Natural killer cell (primary cell): Measurements from ENCODE around the gene HIF1A. TPM values are rescaled to one million over a fixed set of nuclear protein-coding genes. Genes with fewer than 3 reads are reported as not detected.

Source experiments
- ATAC-seq, 3 donors: fragments of 150-1000 bp in 2 of 3; fragments of 200-7000 bp in 1 of 3; cut with Tn5 transposase; 1 replicate in 1 of 3; 2 replicates in 2 of 3; pipeline ENCODE4 v1.10.0; 2021; ENCODE audit warnings: mild to moderate bottlenecking in 2 of 3, moderate library complexity in 2 of 3
- DNase-seq, 2 donors: peaks; one replicate each; pipeline versions ENCODE4 v3.0.0 to v3.0.0-alpha.2; 2013 to 2021; ENCODE audit warnings: mixed read lengths in 1 of 2
- H3K27ac ChIP-seq: one replicate; pipeline ENCODE4 v1.5.1; 2013; ENCODE audit warnings: mild to moderate bottlenecking, low read length
- H3K27me3 ChIP-seq: one replicate; pipeline ENCODE4 v1.6.1; 2013; ENCODE audit warnings: low read length; ENCODE audit not compliant: control insufficient read depth, insufficient read depth
- H3K36me3 ChIP-seq: one replicate; pipeline ENCODE4 v1.6.1; 2013; ENCODE audit warnings: low read length; ENCODE audit not compliant: control insufficient read depth, insufficient read depth
- H3K4me1 ChIP-seq: one replicate; pipeline ENCODE4 v1.6.1; 2013; ENCODE audit warnings: low read length; ENCODE audit not compliant: control insufficient read depth, insufficient read depth
- H3K4me3 ChIP-seq: one replicate; pipeline ENCODE4 v1.5.1; 2013; ENCODE audit warnings: low read length
- H3K9me3 ChIP-seq: one replicate; pipeline ENCODE4 v1.6.1; 2013; ENCODE audit warnings: low read length; ENCODE audit not compliant: control insufficient read depth, insufficient read depth
- H3K27ac Mint-ChIP-seq, 2 donors: one replicate each; pipeline ENCODE4 v1.8.0; 2022; ENCODE audit warnings: mild to moderate bottlenecking in 2 of 2, mixed read lengths in 2 of 2, moderate library complexity in 1 of 2
- H3K27me3 Mint-ChIP-seq, 2 donors: one replicate each; pipeline ENCODE4 v1.8.0; 2022; ENCODE audit warnings: low read depth in 2 of 2, mixed read lengths in 2 of 2
- H3K36me3 Mint-ChIP-seq: one replicate; pipeline ENCODE4 v1.8.0; 2022; ENCODE audit warnings: mixed read lengths
- H3K4me1 Mint-ChIP-seq, 2 donors: one replicate each; pipeline ENCODE4 v1.8.0; 2022; ENCODE audit warnings: mixed read lengths in 2 of 2
- H3K4me3 Mint-ChIP-seq: one replicate; pipeline ENCODE4 v1.8.0; 2022; ENCODE audit warnings: mild to moderate bottlenecking, moderate library complexity, mixed read lengths
- H3K9me3 Mint-ChIP-seq, 2 donors: one replicate each; pipeline ENCODE4 v1.8.0; 2022; ENCODE audit warnings: mixed read lengths in 2 of 2
- CTCF ChIP-seq: fragments of 200-600 bp; IDR thresholded peaks from one replicate; pipeline ENCODE4 v1.8.0; 2022; ENCODE audit warnings: antibody characterized with exemption
- WGBS: methylation state at CpG from one replicate; pipeline ENCODE4 v1.1.7; 2013; ENCODE audit warnings: missing lambda C conversion rate; ENCODE audit not compliant: insufficient coverage; 5-methylcytosine and 5-hydroxymethylcytosine counted together
- intact Hi-C: fragments of 100-400 bp; cut with micrococcal nuclease; formaldehyde crosslinking; loops from one replicate; pipeline ENCODE4 v1.14.2; 2022
- total RNA-seq, 4 donors: library from RNA; stranded (reverse); fragments of 120-200 nt in 1 of 4; gene quantifications; one replicate each; pipeline versions ENCODE4 v1.2.3 to v1.2.4, GENCODE V29; 2013 to 2022

HIF1A gene
- total RNA-seq, 3 donors from 2014 or later (not counting 1 experiment from before 2014, with no cell fraction given), result 174 to 184 (median 177) TPM

- no peak for DNase-seq
- H3K27ac Mint-ChIP-seq, result no peak overlapping the region
- no peak for TF ChIP-seq CTCF
- intact Hi-C loops, result no loop called here
- H3K27me3 Mint-ChIP-seq, result no peaks in the 10 kb centered on the region
- H3K4me1 Mint-ChIP-seq, result peaks cover 0 to 4% of the 10 kb centered on the region in 2 donors
- Histone ChIP-seq H3K27me3 (no peaks in the 10 kb centered on the region), H3K4me3 (no peak overlapping the region), H3K27ac (no peak overlapping the region), H3K9me3 (no peaks in the 10 kb centered on the region), H3K36me3 (no peaks in the 10 kb centered on the region), H3K4me1 (peaks cover 15% of the 10 kb centered on the region)
- no peaks in the 10 kb centered on the region for H3K9me3 Mint-ChIP-seq
- WGBS, result 93% methylated on average over 3 of the region's 3 CpGs
- H3K4me3 Mint-ChIP-seq, result no peak overlapping the region
- ATAC-seq, result no peak
- H3K36me3 Mint-ChIP-seq, result no peaks in the 10 kb centered on the region
These were observed 20.0 kb upstream of the HIF1A start for GRCh38 chr14:61675291-61675690.

GRCh38 chr14:61677479-61677878 lies 17.8 kb upstream of the HIF1A start:
- DNase-seq (no peak), ATAC-seq (no peak)
- intact Hi-C loops, result no loop called here
- Histone ChIP-seq H3K36me3 (no peaks in the 10 kb centered on the region), H3K27ac (no peak overlapping the region), H3K27me3 (no peaks in the 10 kb centered on the region), H3K9me3 (no peaks in the 10 kb centered on the region), H3K4me3 (no peak overlapping the region), H3K4me1 (no peaks in the 10 kb centered on the region)
- H3K9me3 Mint-ChIP-seq, result no peaks in the 10 kb centered on the region
- TF ChIP-seq CTCF, result no peak
- no peak overlapping the region for H3K27ac Mint-ChIP-seq
- H3K36me3 Mint-ChIP-seq, result no peaks in the 10 kb centered on the region
- H3K4me1 Mint-ChIP-seq, result peaks cover 0 to under 1% of the 10 kb centered on the region in 2 donors
- no peaks in the 10 kb centered on the region for H3K27me3 Mint-ChIP-seq
- H3K4me3 Mint-ChIP-seq, result no peak overlapping the region

- no peak for DNase-seq
- H3K27me3 Mint-ChIP-seq, result no peaks in the 10 kb centered on the region
- H3K4me3 Mint-ChIP-seq, result no peak overlapping the region
- ATAC-seq, result no peak
- no peaks in the 10 kb centered on the region for H3K36me3 Mint-ChIP-seq
- Histone ChIP-seq H3K4me3 (no peak overlapping the region), H3K27me3 (no peaks in the 10 kb centered on the region), H3K9me3 (no peaks in the 10 kb centered on the region), H3K4me1 (no peaks in the 10 kb centered on the region), H3K27ac (no peak overlapping the region), H3K36me3 (no peaks in the 10 kb centered on the region)
- no peak overlapping the region for H3K27ac Mint-ChIP-seq
- H3K9me3 Mint-ChIP-seq, result no peaks in the 10 kb centered on the region
- intact Hi-C loops, result no loop called here
- H3K4me1 Mint-ChIP-seq, result no peaks in the 10 kb centered on the region
- WGBS, result 84% methylated on average over 2 of the region's 2 CpGs
- TF ChIP-seq CTCF, result no peak
These were observed 16.3 kb upstream of the HIF1A start for GRCh38 chr14:61678975-61679374.

DNA sequence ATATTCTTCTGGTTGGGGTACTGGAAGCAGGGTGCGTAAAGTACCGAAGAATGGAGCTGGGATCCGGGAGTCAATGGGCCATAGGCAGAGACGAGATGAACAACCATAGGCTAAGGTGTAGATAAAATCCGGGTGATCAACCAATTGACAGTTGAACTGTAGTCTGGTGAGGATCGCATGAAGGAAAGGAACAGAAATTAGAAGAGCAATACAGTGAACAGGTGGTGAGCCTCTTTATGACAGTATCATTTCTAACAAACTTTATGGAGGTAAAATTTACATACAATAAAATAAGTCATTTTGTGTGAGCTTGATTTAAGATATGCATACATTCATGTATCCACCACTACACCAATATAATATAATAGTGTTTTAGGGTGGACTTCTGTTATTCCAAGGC lies 13.9 kb upstream of the HIF1A start:
- H3K27me3 ChIP-seq, result no peaks in the 10 kb centered on the region
- H3K36me3 ChIP-seq, result no peaks in the 10 kb centered on the region
- ATAC-seq (no peak), DNase-seq (no peak)
- H3K4me1 Mint-ChIP-seq, result no peaks in the 10 kb centered on the region
- WGBS, result 95% methylated on average over 6 of the region's 6 CpGs
- no peak overlapping the region for H3K4me3 Mint-ChIP-seq
- no peak overlapping the region for H3K4me3 ChIP-seq
- no peak for TF ChIP-seq CTCF
- intact Hi-C loops, result no loop called here
- no peak overlapping the region for H3K27ac Mint-ChIP-seq
- H3K9me3 Mint-ChIP-seq, result no peaks in the 10 kb centered on the region
- no peaks in the 10 kb centered on the region for H3K4me1 ChIP-seq
- H3K9me3 ChIP-seq, result no peaks in the 10 kb centered on the region
- H3K27ac ChIP-seq, result no peak overlapping the region
- no peaks in the 10 kb centered on the region for H3K27me3 Mint-ChIP-seq
- no peaks in the 10 kb centered on the region for H3K36me3 Mint-ChIP-seq
